Fibroblast of skin of right biceps (primary cell): ENCODE measurements around the gene DNAH17.
"Not testable (repeated sequence)": the region's sequence is repeated elsewhere in the genome, so short reads cannot be mapped to it uniquely, and the experiment has no call there.

Source experiments
- DNase-seq: peaks from one replicate; pipeline ENCODE4 v3.0.0-alpha.2; 2013

The DNAH17 gene

DNA sequence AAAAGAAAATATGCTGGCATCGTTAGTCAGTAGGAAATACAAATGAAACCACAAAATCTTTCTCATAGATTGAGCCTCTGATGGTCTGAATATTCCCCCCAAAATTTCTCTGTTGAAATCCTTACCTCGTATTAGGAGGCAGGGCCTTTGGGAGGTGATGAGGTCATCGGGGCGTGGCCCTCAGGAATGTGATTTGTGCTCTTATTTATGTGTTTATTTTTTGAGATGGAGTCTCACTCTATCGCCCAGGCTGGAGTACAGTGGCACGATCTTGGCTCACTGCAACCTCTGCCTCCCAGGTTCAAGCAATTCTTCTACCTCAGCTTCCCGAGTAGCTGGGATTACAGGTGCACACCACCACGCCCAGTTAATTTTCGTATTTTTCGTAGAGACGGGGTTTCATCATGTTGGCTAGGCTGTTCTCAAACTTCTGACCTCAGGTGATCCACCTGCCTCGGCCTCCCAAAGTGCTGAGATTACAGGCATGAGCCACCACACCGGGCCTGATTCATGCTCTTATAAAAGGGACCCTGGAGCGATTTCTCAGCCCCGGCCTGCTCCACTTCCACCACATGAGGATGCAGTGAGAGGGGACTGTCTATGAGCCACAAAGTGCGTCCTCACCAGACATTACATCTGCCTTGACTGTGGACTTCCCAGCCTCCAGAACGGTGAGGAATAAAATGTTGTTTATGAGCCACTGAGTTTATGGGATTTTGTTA is 53.1 kb downstream of the DNAH17 start:
- no peak for DNase-seq

GRCh38 chr17:78522031-78522809 is 55.0 kb downstream of the DNAH17 start:
- no peak for DNase-seq

GRCh38 chr17:78517421-78517820 is 59.8 kb downstream of the DNAH17 start:
- DNase-seq, result no peak

DNA sequence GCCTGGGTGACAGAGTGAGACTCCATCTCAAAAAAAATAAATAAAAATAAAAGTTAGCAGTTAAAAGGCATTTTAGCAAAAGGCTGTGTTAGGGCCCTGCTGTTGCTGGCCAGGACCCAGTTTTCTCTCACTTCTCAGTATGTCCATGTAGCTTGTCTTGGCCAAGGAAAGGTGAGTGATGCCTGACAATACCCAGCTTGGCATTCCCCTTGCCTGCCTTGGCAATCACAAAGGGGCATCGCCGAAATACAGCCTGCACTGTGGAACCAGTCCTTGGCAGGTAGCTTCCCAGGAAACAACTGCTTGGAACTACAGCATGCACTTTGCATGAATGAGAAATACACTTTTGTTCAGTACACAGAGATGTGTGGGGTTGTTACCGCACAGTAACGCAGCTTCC is 61.7 kb downstream of the DNAH17 start:
- no peak for DNase-seq

DNA sequence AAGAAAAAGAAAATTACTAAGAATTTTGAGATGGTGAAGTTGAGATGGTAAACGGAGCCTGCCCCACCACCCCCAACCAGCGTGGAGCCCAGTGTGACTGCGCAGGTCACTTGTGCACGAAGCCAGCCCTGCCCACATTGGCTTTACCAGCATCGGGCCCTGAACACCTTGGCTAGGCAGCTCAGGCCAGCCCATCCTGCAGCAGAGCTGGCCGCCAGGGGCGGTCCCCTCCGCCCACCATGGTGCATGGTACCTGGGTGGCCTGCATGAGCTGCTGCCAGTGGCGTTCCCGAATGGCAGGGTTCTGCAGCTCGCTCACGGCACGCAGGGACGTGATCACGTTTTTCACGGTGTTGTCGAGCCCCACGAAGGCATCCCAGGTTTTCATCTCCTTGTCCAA is 62.7 kb downstream of the DNAH17 start:
- DNase-seq, result no peak

DNA sequence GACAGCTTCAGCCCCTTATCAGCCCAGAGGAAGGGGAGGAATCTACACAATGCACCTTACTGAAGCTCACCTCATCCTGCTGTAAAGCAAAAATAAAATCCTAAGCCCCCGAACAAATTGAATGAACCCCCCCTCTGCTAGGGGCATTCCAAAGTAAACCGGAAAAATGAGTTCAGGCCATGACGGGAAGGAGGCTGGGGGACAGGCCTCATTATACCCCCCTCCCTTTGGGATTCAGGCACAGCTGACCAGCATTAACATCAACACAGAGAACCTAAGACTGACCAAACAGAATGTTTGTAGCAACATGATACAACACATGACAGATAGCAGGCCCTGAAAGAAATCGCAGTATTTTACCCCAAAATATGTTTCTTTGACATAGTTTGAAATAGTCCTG is 64.2 kb downstream of the DNAH17 start:
- DNase-seq, result no peak

- DNase-seq, result no peak
Measured at GRCh38 chr17:78510141-78511075, 66.8 kb downstream of the DNAH17 start.

DNA sequence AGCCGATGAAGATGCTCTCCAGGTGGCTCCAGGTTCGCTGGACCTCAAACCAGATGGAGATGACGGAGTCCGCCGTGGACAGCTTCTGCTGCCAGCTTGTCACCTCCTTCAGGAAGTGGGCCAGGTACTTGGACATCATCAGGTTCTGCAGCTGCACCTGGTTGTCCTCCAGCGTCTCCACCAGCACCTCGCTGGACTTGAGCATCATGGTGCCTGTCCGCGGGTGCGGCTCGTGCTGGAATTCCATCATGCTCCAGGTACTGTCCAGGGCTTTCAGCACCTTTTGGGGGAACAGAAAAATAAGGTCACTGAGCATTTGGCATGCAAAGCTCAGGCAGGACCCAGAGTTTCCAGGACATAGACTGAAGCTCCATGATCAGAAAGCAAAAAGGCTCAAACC is 69.7 kb downstream of the DNAH17 start:
- DNase-seq, result no peak

- no peak for DNase-seq
Measured at GRCh38 chr17:78506454-78507309, 70.5 kb downstream of the DNAH17 start.

- DNase-seq, result no peak
Measured at GRCh38 chr17:78504156-78504925, 72.9 kb downstream of the DNAH17 start.

GRCh38 chr17:78503388-78503787 is 73.8 kb downstream of the DNAH17 start:
- DNase-seq, result not testable (repeated sequence)

DNA sequence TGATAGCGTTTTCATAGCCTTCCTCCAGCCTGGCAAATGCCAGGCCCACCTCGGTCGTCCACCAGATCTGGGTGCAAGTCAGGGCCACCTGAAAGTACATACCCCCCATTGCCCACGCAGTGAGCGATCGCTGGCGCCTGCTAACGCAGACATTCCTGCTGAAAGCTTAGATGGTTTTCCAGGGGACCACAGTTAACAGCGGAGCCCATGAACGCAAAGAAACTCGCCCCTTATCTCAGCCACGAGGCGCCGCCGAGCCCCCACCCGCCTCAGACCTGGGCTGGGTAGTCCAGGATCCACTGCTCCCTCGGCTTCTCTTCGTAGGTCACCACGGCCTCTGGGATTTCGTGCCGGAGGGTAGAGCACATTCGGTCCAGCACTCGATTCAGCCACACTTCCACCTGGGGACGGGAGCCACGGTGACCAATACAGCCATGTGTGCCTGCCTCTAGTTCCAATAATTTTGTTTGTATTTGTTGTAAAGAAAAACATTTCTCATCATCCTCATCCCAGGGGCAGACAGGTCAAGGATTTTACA is 74.5 kb downstream of the DNAH17 start:
- DNase-seq, result no peak

GRCh38 chr17:78501241-78502036 is 75.8 kb downstream of the DNAH17 start:
- DNase-seq, result no peak

GRCh38 chr17:78500806-78501205 is 76.4 kb downstream of the DNAH17 start:
- no peak for DNase-seq

DNA sequence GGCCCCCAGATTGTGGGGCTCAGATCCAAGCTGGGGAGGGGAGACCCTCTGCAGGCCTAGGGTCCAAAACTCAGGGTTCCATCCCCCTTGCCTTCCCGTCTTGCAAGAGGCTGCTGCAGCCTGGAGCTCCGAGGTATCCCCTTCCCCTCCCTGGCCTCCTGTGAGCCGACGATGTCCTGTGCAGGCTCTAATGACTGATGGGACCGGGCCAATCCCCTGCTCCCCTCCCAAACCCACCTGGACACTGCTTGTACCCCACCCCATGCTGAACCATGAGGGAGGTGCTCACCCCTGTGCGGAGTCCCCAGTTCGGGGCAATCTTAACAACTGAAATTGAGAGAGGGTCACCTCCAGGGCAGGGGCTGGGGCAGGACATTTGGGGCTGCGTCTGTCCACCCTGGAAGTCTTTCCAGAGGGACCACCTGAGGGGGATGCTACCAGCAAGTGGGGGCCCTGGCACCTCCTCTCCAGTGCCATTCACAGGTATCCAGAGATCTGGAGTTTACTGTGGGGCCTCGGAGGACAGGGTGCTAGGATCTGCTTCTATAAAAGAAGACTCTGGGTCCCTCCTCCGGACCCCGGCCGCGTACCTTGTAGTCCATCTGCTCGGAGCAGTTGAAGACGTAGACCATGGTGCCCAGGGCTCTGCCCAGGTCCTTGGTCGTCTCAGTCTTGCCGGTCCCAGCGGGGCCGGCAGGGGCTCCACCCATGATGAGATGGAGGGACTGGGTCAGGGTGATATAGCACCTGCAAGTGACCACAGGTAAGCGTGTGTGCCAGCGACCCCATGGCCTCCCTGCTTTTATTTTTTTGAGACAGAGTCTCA is 77.3 kb downstream of the DNAH17 start:
- no peak for DNase-seq

- no peak for DNase-seq
Measured at GRCh38 chr17:78498848-78499247, 78.3 kb downstream of the DNAH17 start.

DNA sequence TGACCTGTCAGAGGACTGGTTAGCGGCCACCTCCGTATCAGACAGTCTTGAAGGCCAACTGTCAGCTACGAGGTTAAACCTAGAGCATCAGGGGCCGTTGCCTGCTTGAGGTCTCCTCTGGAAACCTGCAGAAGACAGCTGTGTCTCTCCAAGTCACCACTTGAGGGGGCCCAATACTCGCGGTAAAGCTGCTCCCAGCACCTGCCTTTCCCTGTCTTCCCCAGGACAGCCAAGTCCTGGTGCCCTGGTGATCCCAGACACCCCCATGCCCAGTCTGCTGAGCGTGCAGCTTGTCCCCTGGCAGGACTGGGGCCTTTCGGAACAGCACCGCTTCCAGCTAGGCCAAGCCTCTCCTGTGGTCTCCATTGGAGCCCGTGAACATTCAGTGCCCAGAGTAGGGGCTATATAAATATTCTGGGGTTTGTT is 80.1 kb downstream of the DNAH17 start:
- DNase-seq, result peak; percentile 65

DNA sequence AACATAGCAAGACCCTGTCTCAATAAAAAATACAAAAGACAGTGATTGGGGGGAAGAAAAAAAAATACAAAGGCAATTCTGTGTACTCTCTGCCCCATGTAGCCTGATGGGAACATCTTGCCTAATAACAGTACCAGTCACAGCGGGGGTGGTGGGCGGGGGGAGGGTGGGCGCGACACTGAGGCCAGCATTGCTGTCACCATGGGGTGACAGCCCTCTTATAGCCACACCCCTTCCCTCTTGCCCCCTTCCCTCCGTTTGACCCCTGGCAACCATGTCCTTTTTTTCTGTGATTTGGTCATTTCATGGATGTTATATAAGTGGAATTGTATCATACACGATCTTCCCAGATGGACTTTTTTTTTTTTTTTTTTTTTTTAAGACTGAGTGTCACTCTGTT is 80.9 kb downstream of the DNAH17 start:
- DNase-seq, result no peak

GRCh38 chr17:78495634-78496033 is 81.6 kb downstream of the DNAH17 start:
- no peak for DNase-seq
